H9 (cell line): ENCODE data around the gene MAGEB17. TPM values are rescaled to one million over a fixed set of nuclear protein-coding genes. Genes with fewer than 3 reads are reported as not detected.

Experiments used
- DNase-seq: peaks from one replicate; pipeline ENCODE4 v3.0.0-alpha.2; 2017
- H2AFZ ChIP-seq: one replicate; pipeline ENCODE4 v1.6.1; 2013; ENCODE audit warnings: mild to moderate bottlenecking, low read length, control low read depth, moderate library complexity
- H2AK5ac ChIP-seq: 2 replicates; pipeline ENCODE4 v1.6.1; 2013; ENCODE audit warnings: low read length, control low read depth, mixed read lengths; ENCODE audit not compliant: insufficient read length
- H2BK120ac ChIP-seq: one replicate; pipeline ENCODE4 v1.6.1; 2013; ENCODE audit warnings: low read depth, mild to moderate bottlenecking, low read length, control low read depth, inconsistent platforms; ENCODE audit not compliant: poor library complexity, severe bottlenecking
- H2BK12ac ChIP-seq: 2 replicates; pipeline ENCODE4 v1.6.1; 2013; ENCODE audit warnings: low read length, control low read depth, mixed read lengths, low read depth; ENCODE audit not compliant: insufficient read length
- H2BK15ac ChIP-seq: 2 replicates; pipeline ENCODE4 v1.6.1; 2013; ENCODE audit warnings: low read depth, low read length, control low read depth
- H2BK20ac ChIP-seq: one replicate; pipeline ENCODE4 v1.6.1; 2013; ENCODE audit warnings: low read depth, mild to moderate bottlenecking, low read length, control low read depth, inconsistent platforms; ENCODE audit not compliant: poor library complexity, severe bottlenecking
- H2BK5ac ChIP-seq: 2 replicates; pipeline ENCODE4 v1.6.1; 2013; ENCODE audit warnings: low read length, control low read depth, mixed read lengths; ENCODE audit not compliant: insufficient read length
- H3K14ac ChIP-seq: 2 replicates; pipeline ENCODE4 v1.6.1; 2013; ENCODE audit warnings: low read length, control low read depth; ENCODE audit not compliant: insufficient read depth
- H3K18ac ChIP-seq: 2 replicates; pipeline ENCODE4 v1.6.1; 2013; ENCODE audit warnings: low read depth, mild to moderate bottlenecking, mixed read lengths, low read length, control low read depth; ENCODE audit not compliant: insufficient read length
- H3K23ac ChIP-seq: 2 replicates; pipeline ENCODE4 v1.6.1; 2013; ENCODE audit warnings: low read length, control low read depth, mixed read lengths, low read depth; ENCODE audit not compliant: insufficient read length
- H3K23me2 ChIP-seq: 2 replicates; pipeline ENCODE4 v1.6.1; 2013; ENCODE audit warnings: low read depth, mild to moderate bottlenecking, mixed read lengths, low read length, control low read depth; ENCODE audit not compliant: insufficient read length, poor library complexity, severe bottlenecking
- H3K27ac ChIP-seq: 2 replicates; pipeline ENCODE4 v1.5.1; 2013; ENCODE audit warnings: low read length, control low read depth, mixed read lengths, low read depth; ENCODE audit not compliant: insufficient read length
- H3K27me3 ChIP-seq: 2 replicates; pipeline ENCODE4 v1.6.1; 2013; ENCODE audit warnings: low read length, control low read depth, inconsistent platforms; ENCODE audit not compliant: insufficient read depth
- H3K4ac ChIP-seq: 2 replicates; pipeline ENCODE4 v1.6.1; 2013; ENCODE audit warnings: low read depth, mild to moderate bottlenecking, control low read depth, inconsistent platforms, low read length, moderate library complexity
- H3K4me1 ChIP-seq: 2 replicates; pipeline ENCODE4 v1.6.1; 2013; ENCODE audit warnings: low read length, control low read depth, inconsistent platforms; ENCODE audit not compliant: insufficient read depth
- H3K4me2 ChIP-seq: 2 replicates; pipeline ENCODE4 v1.6.1; 2013; ENCODE audit warnings: low read length, control low read depth, mixed read lengths; ENCODE audit not compliant: insufficient read length, insufficient read depth
- H3K56ac ChIP-seq: 2 replicates; pipeline ENCODE4 v1.6.1; 2013; ENCODE audit warnings: low read depth, mild to moderate bottlenecking, mixed read lengths, low read length, control low read depth; ENCODE audit not compliant: insufficient read length
- H3K79me1 ChIP-seq: 2 replicates; pipeline ENCODE4 v1.6.1; 2013; ENCODE audit warnings: low read depth, mild to moderate bottlenecking, moderate library complexity, low read length, control low read depth, inconsistent platforms; ENCODE audit not compliant: insufficient read depth, poor library complexity, severe bottlenecking
- H3K79me2 ChIP-seq: 2 replicates; pipeline ENCODE4 v1.6.1; 2013; ENCODE audit warnings: low read length, control low read depth, inconsistent platforms; ENCODE audit not compliant: insufficient read depth
- H3K9ac ChIP-seq: 2 replicates; pipeline ENCODE4 v1.6.1; 2013; ENCODE audit warnings: low read length, control low read depth, mixed read lengths; ENCODE audit not compliant: insufficient read length; ENCODE audit errors: extremely low read depth
- H3K9me3 ChIP-seq: one replicate; pipeline ENCODE4 v1.6.1; 2013; ENCODE audit warnings: low read depth, low read length, inconsistent platforms; ENCODE audit not compliant: control insufficient read depth
- H3T11ph ChIP-seq: one replicate; pipeline ENCODE4 v1.6.1; 2013; ENCODE audit warnings: mild to moderate bottlenecking, low read length, control low read depth, inconsistent platforms
- H4K20me1 ChIP-seq: one replicate; pipeline ENCODE4 v1.6.1; 2013; ENCODE audit not compliant: control insufficient read depth, insufficient read length, insufficient read depth
- H4K5ac ChIP-seq: 2 replicates; pipeline ENCODE4 v1.6.1; 2013; ENCODE audit warnings: low read depth, mild to moderate bottlenecking, mixed read lengths, low read length, control low read depth; ENCODE audit not compliant: insufficient read length
- H4K8ac ChIP-seq: replicated peaks from 2 replicates; pipeline ENCODE4 v1.6.1; 2013; ENCODE audit warnings: low read length, control low read depth, mixed read lengths, low read depth; ENCODE audit not compliant: insufficient read length
- H4K91ac ChIP-seq: 2 replicates; pipeline ENCODE4 v1.6.1; 2013; ENCODE audit warnings: low read depth, mild to moderate bottlenecking, moderate library complexity, mixed read lengths, low read length, control low read depth; ENCODE audit not compliant: insufficient read length
- H3K27ac Mint-ChIP-seq, 3 experiments: 2 replicates in 2 of 3; 3 replicates in 1 of 3; pipeline ENCODE4 v1.8.0; 2020 to 2021; ENCODE audit warnings: mixed read lengths in 3 of 3, mild to moderate bottlenecking in 1 of 3, moderate library complexity in 1 of 3
- H3K27me3 Mint-ChIP-seq: 2 replicates; pipeline ENCODE4 v1.8.0; 2021; ENCODE audit warnings: low read depth, mild to moderate bottlenecking, moderate library complexity, mixed read lengths
- H3K36me3 Mint-ChIP-seq, 3 experiments: 2 replicates in 2 of 3; 3 replicates in 1 of 3; pipeline ENCODE4 v1.8.0; 2020 to 2021; ENCODE audit warnings: low read depth in 3 of 3, mixed read lengths in 3 of 3; ENCODE audit not compliant: insufficient read depth in 1 of 3
- H3K4me1 Mint-ChIP-seq, 2 experiments: 2 replicates each; pipeline ENCODE4 v1.8.0; 2020; ENCODE audit warnings: mixed read lengths in 2 of 2
- H3K4me3 Mint-ChIP-seq, 2 experiments: 2 replicates in 1 of 2; 3 replicates in 1 of 2; pipeline ENCODE4 v1.8.0; 2020 to 2021; ENCODE audit warnings: mild to moderate bottlenecking in 2 of 2, mixed read lengths in 2 of 2, moderate library complexity in 1 of 2
- H3K9me3 Mint-ChIP-seq, 2 experiments: 2 replicates in 1 of 2; 3 replicates in 1 of 2; pipeline ENCODE4 v1.8.0; 2020; ENCODE audit warnings: mild to moderate bottlenecking in 2 of 2, mixed read lengths in 2 of 2, moderate library complexity in 1 of 2
- CTCF ChIP-seq: fragments of 200-600 bp; sonication (generic); conservative IDR thresholded peaks from 3 replicates; pipeline ENCODE4 v1.8.0; 2021; ENCODE audit warnings: antibody characterized with exemption, mild to moderate bottlenecking
- WGBS: extraction: QIAGEN DNeasy Blood & Tissue Kit; methylation state at CpG from one replicate; pipeline ENCODE4 v1.1.7; 2013; ENCODE audit warnings: missing lambda C conversion rate, low lambda C conversion rate, mixed read lengths; ENCODE audit not compliant: insufficient read length; ENCODE audit errors: extremely low coverage; 5-methylcytosine and 5-hydroxymethylcytosine counted together
- total RNA-seq: library from RNA; stranded (reverse); gene quantifications from 2 replicates; pipeline ENCODE4 v1.2.1, GENCODE V29; 2021

Gene MAGEB17
- total RNA-seq, 1 experiment from 2014 or later, result 0.74 TPM

DNA sequence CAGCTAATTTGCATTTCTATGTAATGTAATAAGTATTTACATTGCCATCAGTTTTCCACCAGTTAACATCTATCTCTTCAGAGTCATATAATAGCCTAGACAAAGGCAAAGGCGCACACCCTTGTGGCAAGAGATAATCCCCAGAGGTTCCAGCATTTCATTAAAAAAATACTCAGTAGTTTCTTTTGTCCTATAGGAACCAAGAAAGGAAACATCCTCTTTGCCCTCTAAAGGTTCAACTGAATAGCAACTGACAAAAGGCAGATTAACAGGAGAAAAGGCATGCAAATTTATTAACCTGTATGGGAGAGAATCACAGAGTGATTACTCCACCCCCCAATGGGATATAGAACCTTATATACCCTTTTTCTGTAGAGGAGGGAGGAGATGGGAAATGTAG lies 48.4 kb downstream of the MAGEB17 start:
- Mint-ChIP-seq H3K36me3 (no peaks in the 10 kb centered on the region; a peak in 3 of 7 replicates), H3K4me3 (peak overlapping the region; percentile 32 to 65), H3K4me1 (peaks cover 33 to 39% of the 10 kb centered on the region in 2 experiments), H3K27ac (peak overlapping the region in 2 of 3 experiments; percentile 92 to 99; a peak in 5 of 7 replicates), H3K27me3 (no peaks in the 10 kb centered on the region), H3K9me3 (no peaks in the 10 kb centered on the region; a peak in 3 of 5 replicates)
- peaks cover 7% of the 10 kb centered on the region; the same call in 1 of the 2 replicates for H3K4me1 ChIP-seq
- H3T11ph ChIP-seq, result no peak overlapping the region
- H4K8ac ChIP-seq, result no peak overlapping the region
- no peak overlapping the region for H2AFZ ChIP-seq
- no peak overlapping the region for H2BK20ac ChIP-seq
- peak overlapping the region; percentile 67 for H3K4me2 ChIP-seq
- H3K14ac ChIP-seq, result no peak overlapping the region
- no peak for DNase-seq
- H2BK120ac ChIP-seq, result no peak overlapping the region
- H2BK15ac ChIP-seq, result no peak overlapping the region
- H3K79me2 ChIP-seq, result 0 out of 2 replicates have a peak, but pooled peaks cover 2% of the 10 kb centered on the region
- H4K91ac ChIP-seq, result no peak overlapping the region
- no peaks in the 10 kb centered on the region for H3K23me2 ChIP-seq
- WGBS, result no CpG with 5 or more reads among the region's 1 CpG
- H3K27ac ChIP-seq, result peak overlapping the region; percentile 89
- no peak overlapping the region for H4K5ac ChIP-seq
- no peak overlapping the region for H3K56ac ChIP-seq
- H3K27me3 ChIP-seq, result no peaks in the 10 kb centered on the region
- no peak overlapping the region for H2AK5ac ChIP-seq
- no peaks in the 10 kb centered on the region for H3K9me3 ChIP-seq
- peak; percentile 22; the same call in 1 of the 3 replicates for TF ChIP-seq CTCF
- H3K4ac ChIP-seq, result no peak overlapping the region
- H3K23ac ChIP-seq, result no peak overlapping the region
- H3K9ac ChIP-seq, result no peak overlapping the region
- no peaks in the 10 kb centered on the region for H3K79me1 ChIP-seq
- H3K18ac ChIP-seq, result no peak overlapping the region
- no peak overlapping the region for H2BK5ac ChIP-seq
- H4K20me1 ChIP-seq, result no peaks in the 10 kb centered on the region
- H2BK12ac ChIP-seq, result no peak overlapping the region

Other genes with a start within 250 kb of the MAGEB17 start
- 27.3 and 28.8 TPM in 2 replicates for gene GRPR, start 43.9 kb upstream of the MAGEB17 start, total RNA-seq